OCI-LY1 (cell line): Measurements from ENCODE around the gene KCNMA1.

Source experiments
- CTCF ChIP-seq: fragments of 200-600 bp; sonication (generic), shearing (Covaris generic); IDR thresholded peaks from 2 replicates; pipeline ENCODE4 v1.5.1; 2017; ENCODE audit warnings: mild to moderate bottlenecking, antibody characterized with exemption, low read length, moderate library complexity, mixed read lengths
- EZH2 ChIP-seq: fragments of 200-600 bp; sonication (generic), shearing (Covaris generic); IDR thresholded peaks from 2 replicates; pipeline ENCODE4 v1.8.0; 2017; ENCODE audit warnings: borderline replicate concordance, mixed run types, mild to moderate bottlenecking, antibody characterized with exemption, low read length, moderate library complexity, mixed read lengths

GRCh38 chr10:77269163-77269562 lies 368.4 kb downstream of the KCNMA1 start:
- TF ChIP-seq CTCF (no peak), EZH2 (no peak)
